Pancreas (tissue), 10 donors: ENCODE data around the gene TGFBR3L. TPM values are rescaled to one million over a fixed set of nuclear protein-coding genes. Genes with fewer than 3 reads are reported as not detected.

ENCODE experiments used
- ATAC-seq, 4 donors: fragments of 200-7000 bp; cut with Tn5 transposase; one replicate each; pipeline versions ENCODE4 v1.8.0 to v1.9.1; 2020; ENCODE audit warnings: mild to moderate bottlenecking in 4 of 4, moderate library complexity in 4 of 4
- DNase-seq, 6 donors: peaks; one replicate each; pipeline ENCODE4 v3.0.0-alpha.2; 2020
- FAIRE-seq: peaks from 2 replicates; lab custom pipeline; 2012; peaks lifted over from hg19 to GRCh38; lab: Jason Lieb, UNC
- H3K27ac ChIP-seq, 4 donors: fragments of 200-600 bp; sonication (generic); 1 replicate in 3 of 4; 2 replicates in 1 of 4; pipeline versions ENCODE4 v1.5.0 to v1.8.0; 2020
- H3K27me3 ChIP-seq, 4 donors: fragments of 200-600 bp; one replicate each; pipeline ENCODE4 v1.8.0; 2021
- H3K36me3 ChIP-seq, 3 donors: fragments of 200-600 bp; sonication (generic) in 1 of 3; one replicate each; pipeline versions ENCODE4 v1.5.0 to v1.8.0; 2020 to 2021
- H3K4me1 ChIP-seq, 3 donors: fragments of 200-600 bp; one replicate each; pipeline ENCODE4 v1.8.0; 2021
- H3K4me3 ChIP-seq, 4 donors: fragments of 200-600 bp; sonication (generic) in 2 of 4; one replicate each; pipeline versions ENCODE4 v1.5.0 to v1.8.0; 2020 to 2021
- H3K9me3 ChIP-seq, 4 donors: fragments of 200-600 bp; one replicate each; pipeline ENCODE4 v1.8.0; 2021
- WGBS, 2 donors: extraction: QIAGEN DNeasy Blood & Tissue Kit; methylation state at CpG; one replicate each; pipeline ENCODE4 v1.1.7; 2013; 5-methylcytosine and 5-hydroxymethylcytosine counted together
- intact Hi-C, 3 donors: fragments of 100-400 bp; cut with DNase I; formaldehyde crosslinking; loops; one replicate each; pipeline versions ENCODE4 v1.11.1 to v1.14.2; 2022
- polyA plus RNA-seq, 2 donors: library from polyadenylated mRNA; stranded (reverse); fragments of 200-250 nt; gene quantifications; one replicate each; pipeline ENCODE4 v1.2.3, GENCODE V29; 2013
- total RNA-seq, 6 donors: library from RNA; stranded (reverse); fragmentation: NEBNext Ultra II Directional in 4 of 6; extraction: Animal tissue kit (Norgen Biotek cat#: 25700) in 4 of 6; gene quantifications; one replicate each; pipeline versions ENCODE4 v1.2.1 to v1.2.4, GENCODE V29; 2021 to 2023
- TF ChIP-seq, protein P1 (sequence below), 4 donors: fragments of 200-600 bp; sonication (generic) in 3 of 4; IDR thresholded peaks; one replicate each; pipeline versions ENCODE4 v1.5.0 to v1.8.0; 2021; ENCODE audit warnings: antibody characterized with exemption in 4 of 4
- donor health status: healthy with polysubstance abuse.
- donor health status: DM: no; HTN: no; CAD: no; lungs with moderate emphysema.
- donor health status: DM: no; HTN: no; CAD: no.
- donor health status: control.
- donor health status: control.
- donor health status: Bipolar disorder and iron deficiency.
- donor health status: DM: yes; HTN: yes; CAD: no.
- donor health status: DM: no; HTN: no; CAD: no.
- donor health status: DM: no; HTN: no; CAD: no.
- donor health status: DM: yes; HTN: yes; CAD: no.

Gene TGFBR3L
- total and polyA plus RNA-seq, 8 donors: 0.16 to 2.2 (median 0.59) TPM; not detected in 2

DNA sequence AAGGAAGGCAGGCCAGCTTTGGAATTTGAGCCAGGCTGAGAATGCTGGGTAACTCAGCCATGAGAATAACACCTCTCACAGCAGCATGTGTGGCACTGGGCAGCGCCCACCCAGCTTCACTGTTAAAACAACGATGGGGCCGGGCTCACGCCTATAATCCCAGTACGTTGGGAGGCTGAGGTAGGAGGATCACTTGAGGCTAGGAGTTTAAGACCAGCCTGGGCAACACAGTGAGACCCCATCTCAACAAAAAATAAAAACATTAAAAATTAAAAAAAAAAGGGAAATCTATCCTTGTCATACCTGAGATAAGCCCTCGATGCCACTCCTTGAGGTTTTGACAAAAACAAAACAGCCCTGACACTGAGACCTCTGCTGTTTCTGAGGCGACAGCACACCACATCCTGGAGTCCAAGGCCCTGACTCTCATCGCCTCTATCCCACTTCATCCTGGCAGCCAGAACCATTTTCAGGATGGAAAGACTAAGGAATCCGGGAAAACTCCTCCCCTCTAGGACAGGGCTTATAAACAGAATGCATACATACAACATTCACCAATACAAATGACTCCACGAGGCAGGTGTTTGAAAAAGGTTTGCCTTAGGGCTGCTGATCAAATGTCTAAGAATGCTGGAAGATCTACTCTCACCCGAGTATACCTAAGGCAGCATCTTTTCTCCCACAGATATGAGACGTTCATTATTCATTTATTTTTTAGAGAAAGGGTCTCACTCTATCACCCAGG lies 51.5 kb downstream of the TGFBR3L start:
- 88% methylated on average over 12 of the region's 12 CpGs for WGBS, 2 donors

DNA sequence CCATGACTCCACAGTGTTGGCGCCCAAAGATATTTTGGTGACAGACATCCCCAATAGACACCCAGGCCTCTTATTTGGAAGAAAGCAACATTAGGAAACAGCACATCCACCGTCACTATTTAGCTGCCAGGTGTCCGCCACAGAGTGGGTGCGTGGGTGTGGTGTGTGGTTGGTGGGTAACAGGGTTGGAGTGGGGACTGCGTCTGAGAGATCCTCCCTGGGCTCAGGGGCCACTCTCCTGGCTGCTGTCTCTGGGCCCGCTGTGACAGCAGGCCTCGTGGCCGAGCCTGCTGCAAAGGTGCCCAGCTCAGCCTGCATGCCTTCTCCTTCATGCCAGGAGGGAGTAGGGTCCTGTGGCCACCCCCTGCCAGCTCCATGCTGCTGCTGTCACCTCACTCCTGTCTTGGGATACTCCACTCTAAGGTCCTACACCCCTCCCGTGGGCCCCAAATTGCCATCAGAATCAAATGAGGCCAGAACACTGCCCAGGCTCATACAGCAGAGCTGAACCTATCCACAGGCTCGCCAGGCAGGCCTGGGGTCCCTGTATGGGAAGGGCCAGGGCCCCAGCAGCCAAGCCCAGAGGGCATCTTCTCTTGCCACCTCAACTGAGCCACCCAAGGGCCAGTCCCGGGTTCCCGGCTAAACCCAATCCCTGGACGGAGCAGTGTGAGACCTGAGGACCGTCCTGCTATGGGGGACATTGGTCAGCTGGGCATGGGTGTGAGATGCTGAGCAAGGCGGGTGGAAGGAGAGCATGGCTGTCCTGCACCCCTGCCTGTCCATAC lies 53.6 kb downstream of the TGFBR3L start:
- TF ChIP-seq, protein P1, sequence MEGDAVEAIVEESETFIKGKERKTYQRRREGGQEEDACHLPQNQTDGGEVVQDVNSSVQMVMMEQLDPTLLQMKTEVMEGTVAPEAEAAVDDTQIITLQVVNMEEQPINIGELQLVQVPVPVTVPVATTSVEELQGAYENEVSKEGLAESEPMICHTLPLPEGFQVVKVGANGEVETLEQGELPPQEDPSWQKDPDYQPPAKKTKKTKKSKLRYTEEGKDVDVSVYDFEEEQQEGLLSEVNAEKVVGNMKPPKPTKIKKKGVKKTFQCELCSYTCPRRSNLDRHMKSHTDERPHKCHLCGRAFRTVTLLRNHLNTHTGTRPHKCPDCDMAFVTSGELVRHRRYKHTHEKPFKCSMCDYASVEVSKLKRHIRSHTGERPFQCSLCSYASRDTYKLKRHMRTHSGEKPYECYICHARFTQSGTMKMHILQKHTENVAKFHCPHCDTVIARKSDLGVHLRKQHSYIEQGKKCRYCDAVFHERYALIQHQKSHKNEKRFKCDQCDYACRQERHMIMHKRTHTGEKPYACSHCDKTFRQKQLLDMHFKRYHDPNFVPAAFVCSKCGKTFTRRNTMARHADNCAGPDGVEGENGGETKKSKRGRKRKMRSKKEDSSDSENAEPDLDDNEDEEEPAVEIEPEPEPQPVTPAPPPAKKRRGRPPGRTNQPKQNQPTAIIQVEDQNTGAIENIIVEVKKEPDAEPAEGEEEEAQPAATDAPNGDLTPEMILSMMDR (IDR thresholded peaks at IDR 0.05): no peak
- H3K9me3 ChIP-seq: no peaks in the 10 kb centered on the region
- no peak overlapping the region for H3K4me3 ChIP-seq
- H3K27me3 ChIP-seq: no peaks in the 10 kb centered on the region
- WGBS, 2 donors: 93 to 95% methylated on average over 14 to 15 of the region's 15 CpGs
- FAIRE-seq (no peak), ATAC-seq (no peak), DNase-seq (peak in 1 of 6 donors; percentile 38)
- no peak overlapping the region for H3K27ac ChIP-seq
- H3K4me1 ChIP-seq: no peaks in the 10 kb centered on the region
- H3K36me3 ChIP-seq: peaks cover 0 to 29% (median 3%) of the 10 kb centered on the region in 3 donors
- intact Hi-C loops: no loop called here

More for the DNA sequence above, 51.5 kb downstream of the TGFBR3L start:
- peaks cover 0 to 35% (median 0%) of the 10 kb centered on the region in 3 donors for H3K36me3 ChIP-seq
- H3K27ac ChIP-seq: no peak overlapping the region
- peak in 1 of 6 donors; percentile 8 for DNase-seq
- H3K9me3 ChIP-seq: no peaks in the 10 kb centered on the region
- H3K4me1 ChIP-seq: no peaks in the 10 kb centered on the region
- TF ChIP-seq, protein P1 (IDR thresholded peaks at IDR 0.05): no peak
- FAIRE-seq: no peak
- ATAC-seq: no peak
- H3K27me3 ChIP-seq: no peaks in the 10 kb centered on the region
- intact Hi-C loops: no loop called here
- H3K4me3 ChIP-seq: no peak overlapping the region

Other genes starting within 250 kb of the TGFBR3L start
- not detected for gene RETN, start 245.8 kb upstream of the TGFBR3L start, total RNA-seq
- 1 to 10 TPM; 2.2 to 5.9 TPM for gene RETN, start 245.8 kb upstream of the TGFBR3L start, polyA plus RNA-seq
- 1 to 10 TPM in 1 of 6 donors, under 1 TPM in 3, not detected in 2; 0.16 to 1.5 (median 0.67) TPM for gene MCEMP1, start 237.7 kb upstream of the TGFBR3L start, total RNA-seq
- gene MCEMP1, start 237.7 kb upstream of the TGFBR3L start, polyA plus RNA-seq: under 1 TPM; 0.19 to 0.28 TPM
- gene TRAPPC5, start 234.0 kb upstream of the TGFBR3L start, total RNA-seq: 10 to 100 TPM; 26.7 to 49.8 (median 38.3) TPM
- gene TRAPPC5, start 234.0 kb upstream of the TGFBR3L start, polyA plus RNA-seq: 10 to 100 TPM; 53.0 to 89.9 TPM
- under 1 TPM in 2 of 6 donors, not detected in 4; 0.19 to 0.51 TPM for gene FCER2, start 212.7 kb upstream of the TGFBR3L start, total RNA-seq
- gene FCER2, start 212.7 kb upstream of the TGFBR3L start, polyA plus RNA-seq: under 1 TPM in 1 of 2 donors, not detected in 1; 0.08 TPM
- 1 to 10 TPM in 1 of 6 donors, under 1 TPM in 2, not detected in 3; 0.16 to 1.1 (median 0.90) TPM for gene CLEC4G, start 182.7 kb upstream of the TGFBR3L start, total RNA-seq
- under 1 TPM; 0.09 to 0.68 TPM for gene CLEC4G, start 182.7 kb upstream of the TGFBR3L start, polyA plus RNA-seq
- gene CD209, start 167.3 kb upstream of the TGFBR3L start, total RNA-seq: 1 to 10 TPM in 3 of 6 donors, under 1 TPM in 3; 0.23 to 7.0 (median 1.5) TPM
- gene CD209, start 167.3 kb upstream of the TGFBR3L start, polyA plus RNA-seq: under 1 TPM; 0.19 to 0.49 TPM
- not detected for gene CLEC4M, start 151.6 kb upstream of the TGFBR3L start, total RNA-seq
- gene CLEC4M, start 151.6 kb upstream of the TGFBR3L start, polyA plus RNA-seq: not detected
- 1 to 10 TPM; 3.0 to 5.2 (median 4.6) TPM for gene EVI5L, start 84.6 kb upstream of the TGFBR3L start, total RNA-seq
- gene EVI5L, start 84.6 kb upstream of the TGFBR3L start, polyA plus RNA-seq: 1 to 10 TPM; 7.6 to 9.1 TPM
- gene PRR36, start 40.4 kb upstream of the TGFBR3L start, total RNA-seq: 1 to 10 TPM; 1.6 to 2.1 (median 1.8) TPM
- gene PRR36, start 40.4 kb upstream of the TGFBR3L start, polyA plus RNA-seq: 1 to 10 TPM; 2.8 to 3.1 TPM
- gene LRRC8E, start 26.3 kb upstream of the TGFBR3L start, total RNA-seq: 1 to 10 TPM; 4.6 to 6.1 (median 5.0) TPM
- gene LRRC8E, start 26.3 kb upstream of the TGFBR3L start, polyA plus RNA-seq: 1 to 10 TPM; 2.6 to 3.2 TPM
- 10 to 100 TPM; 13.9 to 21.0 (median 16.1) TPM for gene MAP2K7, start 11.0 kb upstream of the TGFBR3L start, total RNA-seq
- gene MAP2K7, start 11.0 kb upstream of the TGFBR3L start, polyA plus RNA-seq: 10 to 100 TPM; 21.6 to 45.3 TPM
- gene SNAPC2, start 5.5 kb downstream of the TGFBR3L start, total RNA-seq: 10 to 100 TPM in 1 of 6 donors, 1 to 10 TPM in 5; 4.9 to 11.3 (median 6.7) TPM
- 10 to 100 TPM; 10.6 to 12.0 TPM for gene SNAPC2, start 5.5 kb downstream of the TGFBR3L start, polyA plus RNA-seq
- gene CTXN1, start 11.3 kb downstream of the TGFBR3L start, total RNA-seq: 1 to 10 TPM in 4 of 6 donors, under 1 TPM in 2; 0.67 to 5.1 (median 1.5) TPM
- gene CTXN1, start 11.3 kb downstream of the TGFBR3L start, polyA plus RNA-seq: 1 to 10 TPM; 1.7 to 2.3 TPM
- gene TIMM44, start 28.8 kb downstream of the TGFBR3L start, total RNA-seq: 10 to 100 TPM; 19.8 to 51.4 (median 24.7) TPM
- gene TIMM44, start 28.8 kb downstream of the TGFBR3L start, polyA plus RNA-seq: 10 to 100 TPM; 78.0 to 83.1 TPM
- gene ELAVL1, start 90.8 kb downstream of the TGFBR3L start, total RNA-seq: 10 to 100 TPM; 17.9 to 38.4 (median 28.7) TPM
- 10 to 100 TPM in 1 of 2 donors, 1 to 10 TPM in 1; 6.6 to 18.2 TPM for gene ELAVL1, start 90.8 kb downstream of the TGFBR3L start, polyA plus RNA-seq
- gene CCL25, start 137.9 kb downstream of the TGFBR3L start, total RNA-seq: not detected
- gene CCL25, start 137.9 kb downstream of the TGFBR3L start, polyA plus RNA-seq: under 1 TPM in 1 of 2 donors, not detected in 1; 0.19 TPM
- gene FBN3, start 234.8 kb downstream of the TGFBR3L start, total RNA-seq: under 1 TPM in 4 of 6 donors, not detected in 2; under 0.01 to 0.20 (median 0.06) TPM
- under 1 TPM; 0.02 to 0.04 TPM for gene FBN3, start 234.8 kb downstream of the TGFBR3L start, polyA plus RNA-seq